GM12875 (cell line): ENCODE data around the gene CAPRIN1.
"Not testable (repeated sequence)": the region's sequence is repeated elsewhere in the genome, so short reads cannot be mapped to it uniquely, and the experiment has no call there.

Experiments used
- H3K4me3 ChIP-seq: one replicate; pipeline ENCODE4 v1.5.1; 2011; ENCODE audit warnings: low read depth, low read length, control low read depth
- TF ChIP-seq, protein P1 (sequence below): IDR thresholded peaks from 2 replicates; pipeline ENCODE4 v1.5.1; 2011; ENCODE audit warnings: low read depth, mild to moderate bottlenecking, control low read depth, inconsistent platforms, low read length, moderate library complexity, borderline replicate concordance; ENCODE audit not compliant: insufficient read depth

The CAPRIN1 gene

DNA sequence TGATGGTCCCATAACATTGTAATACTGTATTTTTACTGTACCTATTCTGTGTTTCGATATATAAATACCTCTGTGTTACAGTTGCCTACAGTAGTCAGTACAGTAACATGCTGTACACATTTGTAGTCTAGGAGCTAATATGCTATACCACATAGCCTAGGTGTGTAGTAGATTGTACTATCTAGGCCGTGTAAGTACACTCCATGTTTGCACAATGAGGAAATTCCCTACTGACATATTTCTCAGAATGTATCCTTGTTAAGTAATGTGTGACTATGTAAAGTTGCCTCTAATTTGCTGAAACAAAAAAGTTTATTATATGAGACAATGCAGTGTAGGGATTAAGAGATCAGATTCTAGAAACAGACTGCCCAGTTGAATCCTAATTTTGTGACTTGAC is 21.3 kb downstream of the CAPRIN1 start:
- TF ChIP-seq, protein P1, sequence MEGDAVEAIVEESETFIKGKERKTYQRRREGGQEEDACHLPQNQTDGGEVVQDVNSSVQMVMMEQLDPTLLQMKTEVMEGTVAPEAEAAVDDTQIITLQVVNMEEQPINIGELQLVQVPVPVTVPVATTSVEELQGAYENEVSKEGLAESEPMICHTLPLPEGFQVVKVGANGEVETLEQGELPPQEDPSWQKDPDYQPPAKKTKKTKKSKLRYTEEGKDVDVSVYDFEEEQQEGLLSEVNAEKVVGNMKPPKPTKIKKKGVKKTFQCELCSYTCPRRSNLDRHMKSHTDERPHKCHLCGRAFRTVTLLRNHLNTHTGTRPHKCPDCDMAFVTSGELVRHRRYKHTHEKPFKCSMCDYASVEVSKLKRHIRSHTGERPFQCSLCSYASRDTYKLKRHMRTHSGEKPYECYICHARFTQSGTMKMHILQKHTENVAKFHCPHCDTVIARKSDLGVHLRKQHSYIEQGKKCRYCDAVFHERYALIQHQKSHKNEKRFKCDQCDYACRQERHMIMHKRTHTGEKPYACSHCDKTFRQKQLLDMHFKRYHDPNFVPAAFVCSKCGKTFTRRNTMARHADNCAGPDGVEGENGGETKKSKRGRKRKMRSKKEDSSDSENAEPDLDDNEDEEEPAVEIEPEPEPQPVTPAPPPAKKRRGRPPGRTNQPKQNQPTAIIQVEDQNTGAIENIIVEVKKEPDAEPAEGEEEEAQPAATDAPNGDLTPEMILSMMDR: no peak

DNA sequence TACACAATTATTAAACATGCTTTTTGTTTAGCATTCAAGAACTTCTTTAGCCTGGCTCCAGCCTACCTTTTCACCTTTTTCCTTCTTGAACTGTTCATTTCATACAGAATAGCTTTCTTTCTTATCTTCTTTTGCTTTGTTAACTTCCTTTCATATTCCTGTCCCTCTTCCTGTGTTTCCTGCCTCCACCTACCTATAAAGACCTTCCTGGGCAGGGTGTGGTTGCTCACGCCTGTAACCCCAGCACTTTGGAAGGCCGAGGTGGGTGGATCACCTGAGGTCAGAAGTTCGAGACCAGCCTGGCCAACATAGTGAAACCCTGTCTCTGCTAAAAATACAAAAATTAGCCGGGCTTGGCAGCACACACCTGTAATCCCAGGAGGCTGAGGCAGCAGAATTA is 22.9 kb downstream of the CAPRIN1 start:
- TF ChIP-seq, protein P1: no peak
- no peak overlapping the region for H3K4me3 ChIP-seq

More for the DNA sequence above, 21.3 kb downstream of the CAPRIN1 start:
- H3K4me3 ChIP-seq: no peak overlapping the region

DNA sequence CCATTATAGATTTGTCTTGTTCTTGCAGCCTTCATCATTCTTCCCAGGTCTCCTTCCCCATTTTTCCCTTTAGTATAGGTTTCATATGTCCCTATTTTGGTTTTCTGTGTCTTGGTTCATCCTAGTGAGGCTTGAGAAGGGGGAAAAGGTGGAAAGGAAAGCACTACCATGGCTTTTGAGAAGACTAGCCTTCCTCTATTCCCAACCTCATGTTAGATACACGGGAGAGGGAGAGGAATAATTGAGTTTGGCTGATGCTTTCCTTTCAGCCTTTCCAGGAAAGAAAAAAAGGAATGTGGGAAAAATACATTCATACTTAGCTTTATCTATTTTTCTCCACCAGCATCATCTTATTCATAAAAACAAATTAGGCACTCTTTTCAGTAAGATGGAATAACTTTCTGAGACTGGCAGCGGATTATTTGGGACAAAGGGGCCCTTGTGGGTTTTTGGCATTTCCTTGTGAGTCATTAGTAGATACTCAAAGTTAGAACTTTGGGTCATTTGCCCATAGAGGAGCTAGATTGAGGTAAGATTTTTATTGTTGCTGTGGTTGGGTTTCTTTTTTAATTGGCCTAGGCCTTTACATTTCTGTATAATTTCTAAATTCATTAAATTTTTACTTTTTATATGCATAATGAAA is 23.8 kb downstream of the CAPRIN1 start:
- H3K4me3 ChIP-seq: no peak overlapping the region
- TF ChIP-seq, protein P1: no peak

DNA sequence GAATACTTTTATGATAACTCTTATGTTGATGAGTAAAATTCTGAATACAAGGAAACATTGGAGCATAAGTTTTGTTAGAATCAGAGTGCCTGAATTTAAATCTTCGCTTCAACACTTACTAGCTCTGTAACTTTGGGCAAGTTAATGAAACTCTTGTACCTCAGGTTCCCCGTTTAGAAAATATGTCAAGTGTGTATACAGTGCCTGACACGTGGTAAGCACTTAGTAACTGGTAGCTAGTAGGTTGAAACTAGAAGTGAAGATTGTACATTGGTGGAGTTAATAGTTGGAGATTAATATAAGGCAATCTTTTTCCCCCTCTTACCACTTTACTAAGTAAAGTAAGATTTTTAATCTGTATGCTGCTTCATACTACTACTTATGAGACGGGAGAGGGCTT is 29.1 kb downstream of the CAPRIN1 start:
- TF ChIP-seq, protein P1: no peak
- no peak overlapping the region for H3K4me3 ChIP-seq

DNA sequence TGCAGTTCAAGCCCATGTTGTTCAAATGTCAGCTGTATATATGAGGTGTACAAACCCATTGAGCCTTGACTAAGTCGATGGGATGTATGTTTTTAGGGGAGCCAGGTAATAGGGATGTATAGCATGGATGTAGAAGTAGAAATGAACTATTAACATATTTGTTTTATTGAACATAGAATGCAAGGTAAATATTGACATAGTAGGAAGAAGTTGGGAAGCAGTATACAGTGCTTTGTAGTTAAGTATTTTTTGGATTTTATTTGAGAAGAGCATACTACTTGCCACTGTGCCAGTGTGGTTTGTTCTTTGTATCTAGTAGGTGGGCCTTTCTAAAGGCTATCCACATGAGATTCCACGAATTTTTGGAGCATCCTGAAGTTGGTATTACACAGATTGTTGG is 33.1 kb downstream of the CAPRIN1 start:
- TF ChIP-seq, protein P1: no peak
- H3K4me3 ChIP-seq: no peak overlapping the region

DNA sequence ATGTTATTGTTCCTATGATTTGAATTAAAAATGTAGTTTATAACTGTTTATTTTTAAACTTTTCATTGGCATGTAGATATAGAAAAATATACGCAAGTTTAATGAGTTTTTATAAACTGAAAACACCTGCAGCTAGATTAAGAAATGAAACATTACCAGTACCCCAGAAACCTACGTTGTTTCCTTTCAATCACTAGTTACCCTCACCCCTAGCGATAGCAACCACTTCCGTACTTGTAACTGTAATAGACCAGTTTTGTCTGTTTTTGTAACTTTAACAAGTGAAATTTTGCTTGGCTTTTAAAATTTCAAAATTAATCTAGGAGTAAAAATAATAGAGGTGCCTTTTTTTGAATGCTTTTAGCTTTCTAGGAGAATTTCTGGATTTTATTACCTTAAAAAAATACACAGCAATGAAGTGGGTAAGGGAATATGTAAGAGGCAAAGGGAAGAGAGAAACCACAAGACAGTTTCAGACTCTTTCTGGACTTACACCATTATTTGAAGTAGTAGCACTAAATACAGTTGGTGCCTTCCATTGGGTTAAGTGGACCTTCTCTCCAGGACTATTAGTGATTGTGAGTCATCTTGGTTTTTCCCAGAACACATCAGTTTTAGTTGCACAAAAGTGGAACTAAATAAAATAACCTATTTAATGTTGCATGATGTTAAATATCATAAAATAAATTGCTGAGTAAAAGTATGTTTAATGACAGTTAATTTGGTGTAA is 35.2 kb downstream of the CAPRIN1 start:
- TF ChIP-seq, protein P1: no peak
- no peak overlapping the region for H3K4me3 ChIP-seq

DNA sequence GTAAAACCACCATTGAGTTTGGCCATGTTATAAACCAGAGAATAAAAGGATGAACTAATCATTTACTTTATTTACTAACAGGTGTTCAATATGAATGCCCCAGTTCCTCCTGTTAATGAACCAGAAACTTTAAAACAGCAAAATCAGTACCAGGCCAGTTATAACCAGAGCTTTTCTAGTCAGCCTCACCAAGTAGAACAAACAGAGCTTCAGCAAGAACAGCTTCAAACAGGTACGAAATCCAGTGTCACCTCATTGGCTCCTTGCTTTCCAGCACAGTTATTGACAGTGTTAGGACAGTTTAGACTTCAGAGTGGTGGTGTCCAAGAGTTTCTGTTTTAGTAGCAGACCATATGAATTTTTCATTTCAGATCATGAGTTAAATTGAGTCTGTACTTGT is 40.3 kb downstream of the CAPRIN1 start:
- no peak overlapping the region for H3K4me3 ChIP-seq
- TF ChIP-seq, protein P1: no peak

DNA sequence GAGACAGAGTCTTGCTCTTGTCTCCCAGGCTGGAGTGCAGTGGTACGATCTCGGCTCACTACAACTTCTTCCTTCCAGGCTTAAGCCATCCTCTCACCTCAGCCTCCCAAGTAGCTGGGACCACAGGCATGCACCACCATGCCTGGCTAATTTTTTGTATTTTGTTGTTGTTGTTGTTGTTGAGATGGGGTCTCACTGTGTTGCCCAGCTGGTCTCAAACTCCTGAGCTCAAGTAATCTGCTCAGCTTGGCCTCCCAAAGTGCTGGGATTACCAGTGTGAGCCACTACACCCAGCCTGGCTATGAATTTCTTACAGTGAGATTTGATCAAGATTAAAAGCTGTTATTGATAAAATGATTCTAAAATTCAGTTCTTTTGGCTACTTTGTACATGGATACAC is 43.4 kb downstream of the CAPRIN1 start:
- not testable (repeated sequence) for H3K4me3 ChIP-seq
